Measurements from ENCODE around the gene RXRA.

RXRA gene

DNA sequence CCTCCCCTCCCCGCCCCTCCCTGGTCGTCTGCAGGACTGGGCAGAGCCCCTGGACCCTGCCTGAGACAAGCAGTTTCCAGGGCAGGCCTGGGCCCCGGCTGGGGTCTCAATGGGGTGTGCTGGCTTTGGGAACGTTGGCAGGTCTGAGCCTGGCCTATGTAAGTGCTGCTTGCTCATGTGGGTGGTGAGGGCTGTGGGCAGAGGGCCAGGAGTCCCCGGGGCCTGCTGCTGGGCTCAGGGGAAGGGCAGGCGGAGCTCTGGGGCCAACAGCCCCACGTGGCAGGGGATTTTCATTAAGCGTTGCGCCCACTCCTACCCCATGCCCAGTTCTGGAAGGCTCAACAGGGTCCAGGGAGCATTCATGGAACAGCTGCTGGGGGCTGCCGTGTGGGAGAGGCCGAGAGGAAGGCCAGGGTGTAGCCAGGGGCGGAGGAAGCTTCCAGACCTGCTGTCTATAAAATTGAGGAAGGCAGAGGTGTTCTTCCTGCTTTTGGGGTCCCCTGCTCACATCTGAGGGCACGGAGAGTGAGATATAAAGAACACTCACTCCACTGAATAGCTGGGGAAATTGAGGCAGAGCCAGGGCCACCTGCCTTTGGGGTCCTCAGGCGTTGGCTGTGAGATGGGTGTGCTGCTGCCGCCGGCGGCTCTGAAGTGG lies 32.5 kb downstream of the RXRA start:
- Histone ChIP-seq H3K4me1 (ENCODE audit: control insufficient read depth, insufficient read depth, low read length) (peaks cover 88% of the 10 kb centered on the region), H3K27me3 (ENCODE audit: control insufficient read depth in 1 of 2, insufficient read depth in 2 of 2, low read length in 2 of 2) (no peaks in the 10 kb centered on the region), H3K9ac (ENCODE audit: low read length in 2 of 2) (peak overlapping the region in 1 of 2 donors; percentile 21)

DNA sequence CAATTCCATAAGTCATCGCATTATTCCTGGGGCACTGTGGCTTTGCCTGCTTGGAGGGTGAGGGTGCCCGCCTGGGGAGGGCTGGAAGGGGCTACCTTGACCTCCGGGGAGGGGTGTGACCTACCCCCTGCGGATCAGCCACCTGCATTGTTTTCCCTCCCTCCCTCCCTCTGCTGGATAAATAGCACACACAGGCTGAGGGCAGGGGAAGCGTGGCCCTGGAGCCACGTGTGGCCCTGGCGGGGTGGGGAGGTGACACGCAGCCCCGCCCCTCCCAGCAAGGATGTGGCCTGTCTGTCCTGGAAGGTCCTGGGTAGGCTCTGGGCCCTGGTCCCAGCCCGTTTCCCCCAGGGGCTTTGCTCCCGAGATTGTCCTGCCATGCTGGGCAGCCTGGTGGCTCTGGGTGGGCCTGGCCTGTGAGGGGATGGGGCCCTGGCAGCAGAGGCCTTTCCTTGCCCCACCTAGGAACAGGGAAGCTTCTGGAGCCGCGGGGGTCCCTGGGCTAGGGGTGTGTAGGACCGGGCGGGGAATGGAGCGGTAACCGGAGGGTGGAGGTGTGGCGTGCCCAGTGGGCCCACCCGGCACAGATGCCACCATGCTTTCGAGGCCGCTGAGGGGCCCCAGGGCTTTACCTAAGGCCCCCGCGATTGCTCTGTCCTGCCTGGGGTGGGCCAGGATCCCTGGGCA lies 33.4 kb downstream of the RXRA start:
- Histone ChIP-seq H3K4me1 (ENCODE audit: control insufficient read depth, insufficient read depth, low read length) (peaks cover 85% of the 10 kb centered on the region), H3K27ac (ENCODE audit: low read length) (no peak overlapping the region)

More for the DNA sequence above, 32.5 kb downstream of the RXRA start:
- no peaks in the 10 kb centered on the region for H3K9me3 ChIP-seq (ENCODE audit: control insufficient read depth in 2 of 2, low read length in 2 of 2)
- no peaks in the 10 kb centered on the region for H3K36me3 ChIP-seq (ENCODE audit: control insufficient read depth in 2 of 2, insufficient read depth in 2 of 2, low read length in 2 of 2)
- H3K27ac ChIP-seq (ENCODE audit: low read length) = peak overlapping the region; percentile 31
- no peak overlapping the region for H3K4me3 ChIP-seq (ENCODE audit: low read length in 2 of 2)

GRCh38 chr9:134360180-134360759 lies 34.0 kb downstream of the RXRA start:
- H3K4me1 ChIP-seq (ENCODE audit: control insufficient read depth, insufficient read depth, low read length) = peaks cover 85% of the 10 kb centered on the region
- no peak overlapping the region for H3K4me3 ChIP-seq (ENCODE audit: low read length in 2 of 2)
- H3K9ac ChIP-seq (ENCODE audit: low read length in 2 of 2) = no peak overlapping the region

More for the DNA sequence above, 33.4 kb downstream of the RXRA start:
- no peak overlapping the region for H3K4me3 ChIP-seq (ENCODE audit: low read length in 2 of 2)
- no peaks in the 10 kb centered on the region for H3K36me3 ChIP-seq (ENCODE audit: control insufficient read depth in 2 of 2, insufficient read depth in 2 of 2, low read length in 2 of 2)
- H3K27me3 ChIP-seq (ENCODE audit: control insufficient read depth in 1 of 2, insufficient read depth in 2 of 2, low read length in 2 of 2) = no peaks in the 10 kb centered on the region
- H3K9ac ChIP-seq (ENCODE audit: low read length in 2 of 2) = no peak overlapping the region
- H3K9me3 ChIP-seq (ENCODE audit: control insufficient read depth in 2 of 2, low read length in 2 of 2) = no peaks in the 10 kb centered on the region

GRCh38 chr9:134360897-134361296 lies 34.6 kb downstream of the RXRA start:
- Histone ChIP-seq H3K27ac (ENCODE audit: low read length) (peak overlapping the region; percentile 75), H3K27me3 (ENCODE audit: control insufficient read depth in 1 of 2, insufficient read depth in 2 of 2, low read length in 2 of 2) (no peaks in the 10 kb centered on the region), H3K4me3 (ENCODE audit: low read length in 2 of 2) (no peak overlapping the region), H3K9ac (ENCODE audit: low read length in 2 of 2) (no peak overlapping the region), H3K4me1 (ENCODE audit: control insufficient read depth, insufficient read depth, low read length) (peaks cover 87% of the 10 kb centered on the region), H3K9me3 (ENCODE audit: control insufficient read depth in 2 of 2, low read length in 2 of 2) (no peaks in the 10 kb centered on the region), H3K36me3 (ENCODE audit: control insufficient read depth in 2 of 2, insufficient read depth in 2 of 2, low read length in 2 of 2) (no peaks in the 10 kb centered on the region)

More at GRCh38 chr9:134360180-134360759, 34.0 kb downstream of the RXRA start:
- no peaks in the 10 kb centered on the region for H3K27me3 ChIP-seq (ENCODE audit: control insufficient read depth in 1 of 2, insufficient read depth in 2 of 2, low read length in 2 of 2)
- H3K9me3 ChIP-seq (ENCODE audit: control insufficient read depth in 2 of 2, low read length in 2 of 2) = no peaks in the 10 kb centered on the region
- peak overlapping the region; percentile 75 for H3K27ac ChIP-seq (ENCODE audit: low read length)
- H3K36me3 ChIP-seq (ENCODE audit: control insufficient read depth in 2 of 2, insufficient read depth in 2 of 2, low read length in 2 of 2) = no peaks in the 10 kb centered on the region

DNA sequence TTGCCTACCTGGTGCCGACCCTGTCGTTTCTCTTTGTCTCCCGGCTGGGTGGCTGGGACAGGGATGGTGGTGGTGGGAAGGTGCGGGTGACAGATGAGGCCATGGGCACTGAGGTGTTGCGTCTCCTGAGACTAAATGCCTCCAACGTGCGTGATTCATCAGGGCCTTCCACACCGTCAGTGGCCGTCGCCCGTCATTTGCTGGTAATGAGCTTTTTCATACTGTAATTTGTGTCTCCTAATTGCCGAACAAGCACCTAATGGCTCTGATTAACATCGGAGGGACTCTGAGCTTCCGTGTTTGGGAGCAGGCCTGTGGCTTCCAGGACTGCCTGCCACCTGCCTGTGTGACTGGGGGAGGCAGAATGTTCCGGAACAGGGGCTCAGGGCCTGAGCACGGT lies 35.2 kb downstream of the RXRA start:
- peaks cover 88% of the 10 kb centered on the region for H3K4me1 ChIP-seq (ENCODE audit: control insufficient read depth, insufficient read depth, low read length)
- peak overlapping the region in 1 of 2 donors; percentile 8 for H3K4me3 ChIP-seq (ENCODE audit: low read length in 2 of 2)
- peak overlapping the region; percentile 75 for H3K27ac ChIP-seq (ENCODE audit: low read length)
- H3K9me3 ChIP-seq (ENCODE audit: control insufficient read depth in 2 of 2, low read length in 2 of 2) = no peaks in the 10 kb centered on the region
- no peak overlapping the region for H3K9ac ChIP-seq (ENCODE audit: low read length in 2 of 2)
- no peaks in the 10 kb centered on the region for H3K27me3 ChIP-seq (ENCODE audit: control insufficient read depth in 1 of 2, insufficient read depth in 2 of 2, low read length in 2 of 2)
- H3K36me3 ChIP-seq (ENCODE audit: control insufficient read depth in 2 of 2, insufficient read depth in 2 of 2, low read length in 2 of 2) = no peaks in the 10 kb centered on the region

DNA sequence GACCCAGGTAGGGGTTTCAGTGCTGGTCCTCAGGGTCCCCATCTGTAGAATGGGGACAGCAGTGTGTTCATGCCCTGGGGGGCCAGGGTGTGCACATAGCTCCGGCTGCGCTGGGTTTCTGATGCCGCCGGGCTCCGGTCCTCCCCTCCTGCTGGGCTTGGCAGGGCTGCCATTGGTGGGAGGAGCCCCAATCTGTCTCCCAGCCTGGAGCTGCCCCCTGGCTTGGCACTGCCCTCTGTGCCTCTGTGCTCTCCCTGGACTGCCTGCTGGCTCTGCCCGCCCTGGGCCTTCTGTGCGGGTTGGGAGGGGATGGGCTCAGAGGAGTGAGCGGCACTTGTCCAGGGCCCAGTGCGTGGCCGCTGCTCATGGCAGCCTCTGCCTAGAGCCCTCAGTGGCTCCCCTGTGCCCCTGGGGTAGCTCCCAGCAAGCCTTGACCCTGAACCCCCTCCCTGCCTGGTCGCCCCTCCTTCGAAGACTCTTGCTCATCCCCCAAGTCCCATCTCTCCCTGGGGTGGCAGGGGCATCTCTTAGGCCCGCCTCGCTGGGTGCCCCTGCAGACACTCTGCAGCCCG lies 35.7 kb downstream of the RXRA start:
- H3K9me3 ChIP-seq (ENCODE audit: control insufficient read depth in 2 of 2, low read length in 2 of 2) = no peaks in the 10 kb centered on the region
- peak overlapping the region; percentile 75 for H3K27ac ChIP-seq (ENCODE audit: low read length)
- H3K27me3 ChIP-seq (ENCODE audit: control insufficient read depth in 1 of 2, insufficient read depth in 2 of 2, low read length in 2 of 2) = no peaks in the 10 kb centered on the region
- peak overlapping the region in 1 of 2 donors; percentile 8 for H3K4me3 ChIP-seq (ENCODE audit: low read length in 2 of 2)
- no peaks in the 10 kb centered on the region for H3K36me3 ChIP-seq (ENCODE audit: control insufficient read depth in 2 of 2, insufficient read depth in 2 of 2, low read length in 2 of 2)
- H3K9ac ChIP-seq (ENCODE audit: low read length in 2 of 2) = no peak overlapping the region
- peaks cover 88% of the 10 kb centered on the region for H3K4me1 ChIP-seq (ENCODE audit: control insufficient read depth, insufficient read depth, low read length)

DNA sequence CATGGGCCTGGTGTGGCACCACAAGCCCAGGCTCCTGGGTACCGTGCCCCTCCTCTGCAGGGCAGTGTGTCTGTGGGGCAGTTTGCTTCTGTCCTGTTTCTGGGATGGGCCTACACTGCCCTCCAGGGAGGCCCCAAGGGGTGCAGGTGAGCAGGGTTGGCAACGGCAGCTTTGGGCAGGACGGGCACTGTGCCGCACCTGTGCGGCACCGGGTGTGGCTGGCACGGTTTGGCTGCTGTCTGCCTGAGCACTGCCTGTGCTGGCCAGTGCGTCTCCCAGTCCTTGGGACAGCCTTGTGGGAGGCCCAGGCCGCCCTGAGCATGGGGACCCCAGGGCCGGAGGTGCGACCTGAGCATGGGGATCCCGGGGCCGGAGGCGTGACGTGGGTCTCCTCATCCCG lies 37.2 kb downstream of the RXRA start:
- H3K4me3 ChIP-seq (ENCODE audit: low read length in 2 of 2) = no peak overlapping the region
- H3K36me3 ChIP-seq (ENCODE audit: control insufficient read depth in 2 of 2, insufficient read depth in 2 of 2, low read length in 2 of 2) = no peaks in the 10 kb centered on the region
- H3K9ac ChIP-seq (ENCODE audit: low read length in 2 of 2) = no peak overlapping the region
- peaks cover 89% of the 10 kb centered on the region for H3K4me1 ChIP-seq (ENCODE audit: control insufficient read depth, insufficient read depth, low read length)
- no peaks in the 10 kb centered on the region for H3K27me3 ChIP-seq (ENCODE audit: control insufficient read depth in 1 of 2, insufficient read depth in 2 of 2, low read length in 2 of 2)
- H3K9me3 ChIP-seq (ENCODE audit: control insufficient read depth in 2 of 2, low read length in 2 of 2) = no peaks in the 10 kb centered on the region
- H3K27ac ChIP-seq (ENCODE audit: low read length) = no peak overlapping the region

- no peaks in the 10 kb centered on the region for H3K27me3 ChIP-seq (ENCODE audit: control insufficient read depth in 1 of 2, insufficient read depth in 2 of 2, low read length in 2 of 2)
- no peaks in the 10 kb centered on the region for H3K9me3 ChIP-seq (ENCODE audit: control insufficient read depth in 2 of 2, low read length in 2 of 2)
- no peak overlapping the region for H3K4me3 ChIP-seq (ENCODE audit: low read length in 2 of 2)
- no peak overlapping the region for H3K9ac ChIP-seq (ENCODE audit: low read length in 2 of 2)
- peak overlapping the region; percentile 80 for H3K27ac ChIP-seq (ENCODE audit: low read length)
- H3K36me3 ChIP-seq (ENCODE audit: control insufficient read depth in 2 of 2, insufficient read depth in 2 of 2, low read length in 2 of 2) = no peaks in the 10 kb centered on the region
- peaks cover 85% of the 10 kb centered on the region for H3K4me1 ChIP-seq (ENCODE audit: control insufficient read depth, insufficient read depth, low read length)
Measured at GRCh38 chr9:134364391-134365114, 38.3 kb downstream of the RXRA start.

DNA sequence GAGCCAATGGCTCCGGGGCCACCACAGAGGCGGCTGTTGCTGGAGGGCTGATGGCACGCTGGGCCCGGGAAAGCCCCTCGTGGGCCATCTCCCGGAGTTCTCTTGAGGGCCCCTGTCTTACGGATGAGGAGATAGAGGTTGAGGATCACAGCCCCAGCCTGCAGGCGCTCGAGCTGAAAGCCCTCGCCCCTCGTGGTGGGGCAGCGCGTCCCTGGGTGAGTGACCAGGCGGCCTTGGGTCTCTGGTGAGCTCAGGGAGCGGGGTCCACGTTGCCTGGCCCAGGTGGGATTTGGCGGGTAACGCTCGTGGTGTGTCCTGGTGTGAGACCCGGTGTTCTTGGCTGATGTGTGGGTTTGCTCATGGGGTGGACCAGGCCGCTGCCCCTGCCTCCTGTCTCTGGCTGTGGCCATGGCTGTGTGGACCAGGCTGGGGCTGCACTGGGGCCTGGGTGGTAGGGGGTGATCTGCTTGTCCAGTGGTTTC lies 38.9 kb downstream of the RXRA start:
- no peak overlapping the region for H3K4me3 ChIP-seq (ENCODE audit: low read length in 2 of 2)
- no peak overlapping the region for H3K9ac ChIP-seq (ENCODE audit: low read length in 2 of 2)
- peaks cover 85% of the 10 kb centered on the region for H3K4me1 ChIP-seq (ENCODE audit: control insufficient read depth, insufficient read depth, low read length)
- H3K27me3 ChIP-seq (ENCODE audit: control insufficient read depth in 1 of 2, insufficient read depth in 2 of 2, low read length in 2 of 2) = no peaks in the 10 kb centered on the region
- H3K27ac ChIP-seq (ENCODE audit: low read length) = peak overlapping the region; percentile 80
- no peaks in the 10 kb centered on the region for H3K9me3 ChIP-seq (ENCODE audit: control insufficient read depth in 2 of 2, low read length in 2 of 2)
- no peaks in the 10 kb centered on the region for H3K36me3 ChIP-seq (ENCODE audit: control insufficient read depth in 2 of 2, insufficient read depth in 2 of 2, low read length in 2 of 2)

DNA sequence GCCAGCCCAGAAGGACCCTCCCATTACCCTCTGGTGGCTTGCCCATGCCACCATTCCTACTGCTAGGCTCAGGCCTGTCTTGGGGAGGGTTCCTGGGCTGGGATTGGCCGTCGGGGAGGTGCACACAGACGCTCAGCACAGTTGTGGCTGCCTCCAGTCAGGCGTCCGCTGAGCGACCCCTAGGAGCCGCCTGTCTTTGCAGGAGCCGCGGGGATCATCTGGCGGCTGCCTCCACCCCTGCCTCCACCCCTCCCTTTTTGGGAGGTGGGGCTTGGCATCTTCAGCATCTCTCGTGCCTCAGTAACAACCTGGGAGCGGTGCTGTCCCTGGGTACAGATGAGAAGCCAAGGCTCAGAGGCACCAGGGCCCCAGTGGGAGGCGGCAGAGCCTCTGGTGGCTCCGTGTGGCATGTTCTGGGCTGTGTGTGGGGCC lies 39.6 kb downstream of the RXRA start:
- H3K9ac ChIP-seq (ENCODE audit: low read length in 2 of 2) = no peak overlapping the region
- H3K4me3 ChIP-seq (ENCODE audit: low read length in 2 of 2) = peak overlapping the region in 1 of 2 donors; percentile 64

More for the DNA sequence above, 39.6 kb downstream of the RXRA start:
- Histone ChIP-seq H3K36me3 (ENCODE audit: control insufficient read depth in 2 of 2, insufficient read depth in 2 of 2, low read length in 2 of 2) (no peaks in the 10 kb centered on the region), H3K9me3 (ENCODE audit: control insufficient read depth in 2 of 2, low read length in 2 of 2) (no peaks in the 10 kb centered on the region), H3K27me3 (ENCODE audit: control insufficient read depth in 1 of 2, insufficient read depth in 2 of 2, low read length in 2 of 2) (no peaks in the 10 kb centered on the region), H3K4me1 (ENCODE audit: control insufficient read depth, insufficient read depth, low read length) (peaks cover 85% of the 10 kb centered on the region), H3K27ac (ENCODE audit: low read length) (peak overlapping the region; percentile 80)
